NCI-H446 (cell line): ENCODE data around the gene COL28A1.
A peak's percentile ranks its signal among the peaks of the same experiment; 100 is the strongest.
"Not testable (repeated sequence)": the region's sequence is repeated elsewhere in the genome, so short reads cannot be mapped to it uniquely, and the experiment has no call there.

Experiments
- DNase-seq, 2 experiments: peaks; one replicate each; lab custom pipeline; 2025; lab: John Stamatoyannopoulos, UW

Gene COL28A1

DNA sequence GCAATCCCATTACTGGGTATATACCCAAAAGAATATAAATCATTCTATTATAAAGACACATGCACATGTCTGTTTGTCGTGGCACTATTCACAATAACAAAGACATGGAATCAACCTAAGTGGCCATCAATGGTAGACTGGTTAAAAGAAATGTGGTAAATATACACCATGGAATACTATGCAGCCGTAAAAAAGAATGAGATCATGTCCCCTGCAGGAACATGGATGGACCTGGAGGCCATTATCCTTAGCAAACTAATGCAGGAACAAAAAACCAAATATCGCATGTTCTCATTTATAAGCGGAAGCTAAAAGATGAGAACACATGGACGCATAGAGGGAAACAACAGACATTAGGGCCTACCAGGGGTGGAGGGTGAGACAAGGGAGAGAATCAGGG lies 25.9 kb upstream of the COL28A1 start:
- DNase-seq: not testable (repeated sequence)

DNA sequence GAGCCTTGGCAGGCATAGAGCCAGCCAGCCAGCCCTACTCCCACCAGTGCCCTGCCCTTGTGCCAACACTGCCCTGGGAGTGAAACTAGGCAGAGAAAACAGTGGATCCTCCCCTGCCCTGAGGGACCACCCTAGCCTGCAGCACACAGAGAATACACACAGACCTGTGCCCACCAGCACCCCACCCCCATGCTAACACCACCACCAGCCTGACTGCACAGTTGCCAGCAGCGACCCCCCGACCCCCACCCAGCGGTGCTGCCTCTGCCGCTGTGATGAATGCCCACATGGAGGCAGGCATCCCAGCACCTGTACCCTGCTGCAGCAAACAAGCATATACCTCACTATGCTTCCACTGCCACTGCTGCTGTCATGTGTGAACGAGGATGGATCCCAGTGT lies 21.6 kb upstream of the COL28A1 start:
- no peak for DNase-seq

DNA sequence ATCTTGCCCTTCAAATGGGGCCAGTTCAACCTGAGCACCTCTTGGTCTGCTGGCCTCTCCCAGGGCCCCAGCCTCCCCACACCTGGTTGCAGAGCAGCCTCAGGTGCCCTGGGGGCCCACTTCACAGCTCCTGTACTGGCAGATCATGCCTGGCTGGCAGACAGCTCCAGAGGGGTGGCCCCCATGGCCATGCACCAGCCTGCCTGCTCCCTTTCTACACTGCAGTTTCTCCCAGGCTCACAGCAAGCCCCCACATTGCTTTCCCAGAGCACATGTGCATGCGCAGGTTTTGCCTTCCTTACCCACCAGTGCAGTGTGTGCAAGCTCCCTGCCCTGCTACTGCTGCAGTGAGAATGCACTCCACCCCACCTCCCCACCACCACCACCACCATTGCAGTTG lies 21.2 kb upstream of the COL28A1 start:
- DNase-seq: no peak

DNA sequence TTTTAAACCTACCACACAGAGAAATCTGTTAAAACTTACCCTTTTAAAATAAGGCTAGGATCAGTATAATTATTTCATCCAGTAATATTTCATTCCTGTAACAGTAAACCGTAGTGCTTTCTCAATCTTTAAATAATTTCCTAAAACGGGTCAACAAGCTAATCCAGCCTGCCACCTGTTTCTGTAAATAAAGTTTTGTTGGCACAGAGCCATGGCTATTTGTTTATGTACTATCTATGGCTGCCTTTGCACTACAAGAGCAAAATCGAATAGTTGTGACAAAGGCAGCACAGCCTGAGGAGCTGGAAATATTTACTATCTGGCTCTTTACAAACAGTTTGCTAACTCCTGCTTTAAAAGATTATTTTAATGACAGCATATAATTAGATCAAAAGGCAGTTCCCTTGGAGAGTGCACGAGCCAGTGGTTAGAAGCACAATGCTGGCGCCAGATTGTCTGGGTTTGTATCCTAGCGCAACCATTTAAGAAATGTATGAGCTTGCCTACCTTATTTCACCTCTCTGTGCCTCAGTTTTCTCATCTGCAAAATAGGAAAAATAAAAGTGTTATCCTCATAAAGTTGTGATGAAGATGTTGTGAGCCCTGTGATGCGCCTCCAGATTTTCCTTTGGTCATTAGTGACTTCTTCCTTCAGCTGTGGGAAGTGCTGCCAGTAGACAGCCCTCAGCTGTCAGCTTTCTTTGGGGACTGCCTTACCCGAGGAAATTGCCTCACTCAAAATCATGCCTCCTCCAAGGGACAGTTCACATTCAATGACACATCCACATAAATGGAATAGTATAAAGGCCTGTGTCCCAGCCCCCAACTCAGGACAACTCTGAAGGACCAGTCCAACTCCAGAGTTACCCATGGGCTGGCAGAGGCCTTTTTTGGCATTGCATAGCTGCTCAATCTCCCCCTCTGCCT lies 19.2 kb upstream of the COL28A1 start:
- DNase-seq: peak in 1 of 2 experiments; percentile 50

DNA sequence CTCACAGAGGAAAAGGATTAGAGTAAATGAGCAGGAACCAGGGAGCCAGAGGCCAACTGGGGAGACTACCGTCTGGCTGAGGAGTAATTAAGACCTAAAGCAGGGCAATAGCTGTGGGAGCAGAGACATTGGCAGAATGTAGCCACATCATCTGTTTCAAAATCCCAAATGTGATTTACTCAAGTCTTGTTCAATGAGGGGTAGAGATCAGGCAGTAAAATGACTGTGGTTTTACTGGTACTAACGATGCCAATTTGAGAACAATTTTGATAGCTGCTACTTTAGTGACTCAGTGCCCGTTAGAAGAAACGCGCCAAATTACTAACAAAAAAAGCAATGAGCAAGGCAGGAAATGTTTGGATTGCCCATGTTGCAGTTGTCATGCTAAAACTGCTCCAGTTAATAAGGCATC lies 18.4 kb upstream of the COL28A1 start:
- DNase-seq: peak in 1 of 2 experiments; percentile 49

DNA sequence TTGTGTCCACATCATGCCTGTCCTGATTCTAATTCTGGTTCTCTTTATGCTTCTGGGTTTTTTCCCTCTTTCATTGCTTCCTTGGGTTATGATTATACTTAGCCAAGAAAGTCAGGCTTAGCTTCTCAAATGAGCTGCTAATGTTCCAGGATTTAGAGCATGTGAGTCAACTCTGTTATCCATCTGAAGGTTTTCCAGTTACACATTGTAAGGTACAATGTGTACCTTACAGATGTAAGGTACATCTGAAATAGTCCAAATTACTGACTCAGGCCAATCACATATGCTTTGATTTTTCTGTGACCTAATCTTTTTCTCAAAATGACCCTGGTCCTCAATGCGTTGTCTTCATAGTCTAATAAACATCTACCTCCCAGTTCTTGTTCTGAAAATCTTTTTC lies 17.7 kb upstream of the COL28A1 start:
- DNase-seq: no peak

DNA sequence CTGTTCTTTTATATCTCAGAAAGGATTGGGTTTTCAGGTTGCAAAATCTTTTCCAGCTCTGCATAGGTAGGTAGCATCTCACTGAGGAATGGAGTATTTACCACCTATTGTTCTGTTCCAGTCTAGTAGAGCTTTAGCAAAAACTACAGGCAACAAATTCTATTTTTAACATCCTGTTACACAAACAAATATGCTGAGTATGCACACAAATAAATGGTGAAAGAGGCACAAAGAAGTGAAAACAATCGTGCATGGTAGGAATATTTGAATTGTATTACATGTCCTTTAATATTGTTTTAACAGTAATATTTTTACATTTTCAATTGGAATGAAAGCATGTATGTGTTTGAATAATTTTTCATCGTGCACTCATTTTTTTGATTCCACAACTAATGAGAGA lies 16.5 kb upstream of the COL28A1 start:
- no peak for DNase-seq

DNA sequence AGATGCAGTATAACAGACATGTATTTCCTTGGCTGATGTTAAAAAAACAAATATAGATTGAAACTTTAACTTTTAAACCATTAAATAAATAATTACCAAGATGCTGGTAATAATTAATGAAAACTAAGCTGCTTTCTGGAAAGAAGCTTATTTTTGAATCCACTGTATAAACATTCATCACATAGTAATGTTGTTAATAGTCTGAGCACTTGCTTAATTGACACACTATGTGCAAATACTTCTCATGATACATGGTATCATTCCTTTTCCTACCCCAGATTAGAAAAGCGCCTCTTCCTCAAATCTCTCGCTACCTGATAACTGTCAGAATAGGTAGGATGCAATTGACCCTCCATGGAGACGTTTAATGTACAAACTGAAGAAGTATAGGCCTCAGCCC lies 15.0 kb upstream of the COL28A1 start:
- no peak for DNase-seq

DNA sequence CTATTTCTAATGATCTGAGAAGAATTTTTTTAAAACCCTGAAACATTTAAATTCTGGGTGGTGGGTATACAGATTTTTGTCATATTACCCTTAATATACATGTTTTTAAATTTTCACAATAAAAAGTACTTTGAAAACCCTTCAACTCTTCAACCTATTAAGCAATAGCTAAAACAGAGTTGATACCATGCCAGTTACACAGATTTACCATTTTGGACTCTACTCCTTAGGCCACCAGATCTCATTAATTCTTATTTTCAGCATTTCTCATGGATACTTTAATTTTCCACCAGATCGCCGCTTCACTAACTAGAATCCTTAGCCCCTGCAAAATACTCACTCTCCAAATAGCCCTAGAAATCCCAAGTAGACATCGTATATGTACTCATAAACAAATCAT lies 12.7 kb upstream of the COL28A1 start:
- DNase-seq: no peak

DNA sequence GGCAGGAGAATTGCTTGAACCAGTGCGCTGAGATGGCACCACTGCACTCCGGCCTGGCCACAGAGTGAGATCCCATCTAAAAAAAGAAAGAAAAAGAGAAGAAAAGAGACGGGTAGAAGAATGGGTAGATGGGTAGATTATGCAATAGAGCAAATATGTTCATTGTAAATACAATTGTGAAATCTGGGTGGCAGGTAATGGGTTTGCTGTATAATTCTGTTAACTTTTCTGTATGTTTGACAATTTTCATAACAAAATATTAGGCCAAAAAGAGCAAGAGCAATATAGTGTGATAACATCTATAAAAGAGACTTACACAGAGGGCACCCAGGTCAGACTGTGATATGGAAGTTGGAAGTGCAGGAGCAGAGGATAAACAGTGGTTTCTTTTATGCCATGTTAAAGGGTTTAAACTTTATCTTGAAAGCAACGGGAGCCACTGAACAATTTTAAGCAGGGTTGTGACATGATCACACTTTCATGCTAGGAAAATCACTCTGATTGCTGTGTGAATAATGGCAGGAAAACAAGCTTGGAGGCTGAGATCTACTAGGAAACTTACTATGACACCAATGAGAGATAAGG lies 6.7 kb upstream of the COL28A1 start:
- DNase-seq: no peak

DNA sequence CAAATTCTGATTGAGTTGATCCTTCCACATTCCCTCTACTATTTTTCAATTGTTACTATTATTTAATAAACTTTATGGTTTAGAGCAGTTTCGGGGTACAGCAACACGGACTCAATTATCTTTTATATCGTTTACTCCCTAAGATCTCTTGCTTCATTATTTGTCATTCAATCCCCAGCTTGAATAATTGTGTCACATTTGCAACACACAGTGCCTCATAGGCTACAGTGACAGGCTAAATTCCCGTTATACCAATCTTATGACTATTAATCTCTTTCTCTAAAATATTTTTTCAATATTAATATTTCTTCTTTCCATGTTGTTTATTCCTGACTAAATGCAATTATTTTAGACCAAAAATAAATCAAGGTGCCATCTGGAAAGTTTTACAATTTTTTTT lies 4.0 kb upstream of the COL28A1 start:
- no peak for DNase-seq

DNA sequence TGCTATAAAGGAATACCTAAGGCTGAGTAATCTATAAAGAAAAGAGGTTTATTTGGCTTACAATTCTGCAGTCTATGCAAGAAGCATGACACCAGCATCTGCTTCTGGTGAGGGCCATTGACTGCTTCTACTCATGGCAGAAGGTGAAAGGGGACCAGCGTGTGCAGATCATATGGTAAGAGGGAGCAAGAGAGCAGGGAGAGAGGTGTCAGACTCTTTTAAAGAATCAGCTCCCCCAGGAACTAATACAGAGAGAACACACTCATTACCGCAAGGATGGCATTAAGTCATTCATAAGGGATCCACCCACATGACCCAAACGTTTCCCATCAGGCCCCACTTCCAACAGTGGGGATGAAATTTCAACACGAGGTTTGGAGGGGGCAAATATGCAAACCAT lies 3.5 kb upstream of the COL28A1 start:
- no peak for DNase-seq

DNA sequence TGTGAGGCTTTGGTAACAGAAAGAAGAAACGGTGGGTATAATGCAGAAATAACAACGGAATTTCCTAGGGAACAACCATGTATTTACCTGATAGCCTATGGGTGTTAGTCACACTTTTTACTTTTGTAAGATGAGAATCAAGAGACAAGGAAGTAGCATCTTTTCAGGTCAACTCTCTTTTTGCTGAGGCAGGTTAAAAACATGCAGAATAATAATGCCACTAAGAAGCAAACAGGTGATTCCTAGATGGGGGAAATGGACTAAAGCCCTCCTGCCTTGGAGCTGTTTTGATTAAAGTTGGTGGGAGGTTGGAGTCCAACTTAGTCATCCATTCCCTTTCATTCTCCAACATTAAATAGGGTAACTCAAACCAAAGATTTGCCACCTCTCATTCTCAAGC lies 2.0 kb upstream of the COL28A1 start:
- no peak for DNase-seq

DNA sequence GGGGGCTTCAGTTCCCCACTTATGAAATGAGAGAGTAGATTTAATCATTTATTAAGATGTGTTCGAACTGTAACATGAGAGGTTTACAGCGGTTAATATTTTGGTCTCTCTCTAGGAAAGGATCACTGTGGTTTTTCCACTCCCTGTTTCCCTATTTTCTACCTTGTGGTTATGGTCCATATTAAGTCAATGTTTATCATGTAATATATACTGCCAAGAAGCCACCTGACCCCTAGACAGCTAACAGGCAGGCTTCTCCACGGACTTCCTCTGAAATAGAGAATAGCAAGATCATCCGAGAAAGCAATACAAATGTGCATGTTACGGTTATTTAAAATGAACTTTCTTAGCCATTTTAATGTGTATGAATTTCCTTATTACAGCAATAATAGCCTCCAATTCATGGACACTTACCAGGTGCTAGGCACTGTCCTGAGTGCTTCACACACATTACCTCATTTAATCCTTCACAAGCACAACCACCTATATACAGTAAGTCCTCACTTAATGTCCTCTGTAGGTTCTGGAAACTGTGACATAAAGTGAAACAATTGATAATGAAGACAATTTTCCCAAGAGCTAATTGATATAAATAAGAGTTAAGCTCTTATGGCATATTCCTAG lies 835 bp upstream of the COL28A1 start:
- no peak for DNase-seq

DNA sequence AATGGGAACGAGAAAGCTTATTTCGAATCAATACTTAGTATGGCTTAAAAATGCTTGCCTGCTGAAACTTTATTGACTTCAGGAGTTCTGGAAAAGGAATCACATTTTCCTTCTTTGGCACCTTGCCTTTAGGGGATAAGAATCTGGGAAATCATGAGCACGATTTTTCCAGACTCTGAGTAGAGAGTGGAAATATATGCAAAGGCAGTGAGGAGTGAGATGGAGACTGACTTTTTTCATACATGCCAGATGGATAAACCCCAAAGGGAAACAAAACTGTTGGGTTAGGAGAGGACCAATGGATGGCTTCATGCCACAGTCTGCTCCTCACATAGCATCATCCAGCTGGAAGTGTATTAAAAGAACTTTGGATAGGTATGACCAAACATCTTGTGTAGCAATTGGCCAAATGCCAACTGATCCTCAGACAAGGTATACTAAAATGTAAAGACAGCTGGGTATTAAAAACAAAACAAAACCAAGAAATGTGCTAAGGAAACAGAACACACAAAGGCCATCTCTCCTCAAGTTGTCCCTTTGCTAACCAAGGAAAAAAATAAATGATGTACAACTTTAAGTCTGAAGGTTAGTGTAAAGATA lies 1.7 kb downstream of the COL28A1 start:
- peak in 1 of 2 experiments; percentile 15 for DNase-seq

DNA sequence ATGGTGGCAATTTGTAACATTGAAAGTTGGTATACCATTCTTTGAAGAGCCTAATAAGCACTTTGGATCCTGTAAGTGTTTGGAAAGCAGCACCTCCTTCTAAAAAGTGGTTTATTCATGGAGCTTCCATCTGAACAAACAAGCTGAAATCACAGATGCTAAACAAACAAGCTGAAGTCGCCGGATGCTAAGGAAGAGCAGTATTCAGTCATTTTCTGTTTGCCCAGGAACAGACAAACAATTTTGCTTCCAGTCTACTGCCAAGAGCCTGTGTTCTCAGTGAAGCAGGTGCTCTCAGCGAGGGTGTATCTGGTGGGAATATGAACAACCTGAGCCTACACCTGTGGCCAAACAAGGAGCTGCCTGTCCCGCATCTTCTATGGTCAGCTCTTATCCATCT lies 6.3 kb downstream of the COL28A1 start:
- no peak for DNase-seq

DNA sequence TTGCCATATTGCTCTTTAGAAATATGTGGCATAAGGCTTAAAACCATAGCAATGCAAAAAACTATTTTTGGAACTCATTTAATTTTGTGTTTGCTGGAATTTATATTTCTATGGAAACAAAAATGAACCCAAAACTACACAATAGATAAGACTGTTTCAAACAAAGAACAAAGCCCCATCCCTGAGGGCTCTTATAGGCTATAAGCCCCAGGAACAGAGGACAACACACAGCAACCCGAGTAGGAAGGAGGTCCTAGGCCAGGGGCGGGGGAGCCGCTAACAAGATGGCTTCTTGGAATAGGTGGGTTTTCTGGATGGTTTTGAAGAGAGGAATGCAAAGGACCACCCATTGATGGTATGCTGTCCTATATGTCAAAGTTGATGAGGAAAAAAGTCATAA lies 8.6 kb downstream of the COL28A1 start:
- DNase-seq: no peak

DNA sequence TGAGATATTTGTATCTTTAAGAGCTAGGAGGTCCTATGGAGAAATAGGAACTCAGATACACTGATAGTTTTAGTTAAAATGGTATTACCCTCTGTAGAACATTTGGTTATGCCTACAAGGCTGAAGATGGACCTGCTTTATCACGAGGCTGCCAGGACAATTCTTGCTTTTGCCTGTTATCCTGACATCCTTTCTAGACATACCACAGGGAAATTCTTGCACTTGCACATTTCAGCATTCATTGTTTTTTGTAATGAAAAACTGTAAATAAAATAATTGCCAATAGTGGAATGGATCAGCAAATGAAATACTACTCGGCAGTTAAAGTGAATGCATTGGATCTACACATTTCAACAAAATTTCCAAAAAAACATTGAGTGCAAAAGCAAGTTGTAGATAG lies 9.7 kb downstream of the COL28A1 start:
- DNase-seq: no peak

DNA sequence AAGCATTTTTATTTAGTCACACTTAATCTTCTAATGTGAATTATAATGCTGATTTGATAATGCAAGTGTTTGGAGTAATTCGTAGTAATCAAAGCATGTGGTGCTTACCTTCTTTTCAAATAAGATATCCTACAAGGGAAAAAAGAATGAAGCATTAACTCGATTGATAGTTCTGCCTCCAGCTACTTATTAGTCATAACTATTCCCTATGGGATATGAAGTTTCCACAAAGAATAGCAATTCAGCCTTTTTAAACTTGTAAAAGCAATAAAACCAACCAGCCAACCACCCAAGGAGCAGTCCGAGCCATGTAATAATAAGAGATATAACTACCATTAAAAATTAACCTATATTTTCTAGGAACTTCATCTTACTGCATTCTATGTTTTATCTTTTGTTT lies 11.6 kb downstream of the COL28A1 start:
- DNase-seq: no peak

DNA sequence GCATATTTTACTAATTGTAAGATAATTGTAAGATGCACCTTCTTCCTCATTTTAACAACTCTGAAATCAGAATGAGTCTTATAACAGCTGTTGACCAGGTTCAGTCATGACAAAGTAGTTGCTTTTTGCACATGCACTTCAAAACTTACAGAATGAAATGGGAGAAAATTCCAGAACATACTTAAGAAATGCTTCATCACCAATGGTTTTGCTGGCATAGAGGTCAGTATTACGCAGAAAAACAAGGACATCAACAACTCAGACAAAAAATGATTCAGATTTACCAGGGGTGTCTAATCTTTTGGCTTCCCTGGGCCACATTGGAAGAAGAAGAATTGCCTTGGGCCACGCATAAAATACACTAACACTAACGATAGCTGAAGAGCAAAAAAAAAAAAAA lies 13.3 kb downstream of the COL28A1 start:
- DNase-seq: no peak

DNA sequence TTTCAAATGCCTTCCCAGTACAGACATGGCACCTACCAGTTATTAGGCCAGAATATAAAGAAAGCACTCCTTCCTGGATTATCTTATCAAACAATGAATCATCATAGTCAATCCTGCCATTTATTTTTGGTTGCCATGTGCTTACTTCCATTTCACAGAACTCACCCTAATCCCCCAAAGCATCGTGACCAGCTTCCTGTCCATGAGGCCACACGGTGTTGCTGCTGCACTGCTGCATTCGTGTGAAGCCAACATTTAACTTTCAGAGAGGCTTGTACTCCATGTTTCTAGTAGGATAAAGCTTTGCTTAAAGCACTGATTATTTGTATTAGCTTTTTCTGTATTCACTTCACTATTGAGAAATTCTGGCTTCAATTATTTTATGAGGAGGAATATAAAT lies 14.4 kb downstream of the COL28A1 start:
- DNase-seq: no peak

DNA sequence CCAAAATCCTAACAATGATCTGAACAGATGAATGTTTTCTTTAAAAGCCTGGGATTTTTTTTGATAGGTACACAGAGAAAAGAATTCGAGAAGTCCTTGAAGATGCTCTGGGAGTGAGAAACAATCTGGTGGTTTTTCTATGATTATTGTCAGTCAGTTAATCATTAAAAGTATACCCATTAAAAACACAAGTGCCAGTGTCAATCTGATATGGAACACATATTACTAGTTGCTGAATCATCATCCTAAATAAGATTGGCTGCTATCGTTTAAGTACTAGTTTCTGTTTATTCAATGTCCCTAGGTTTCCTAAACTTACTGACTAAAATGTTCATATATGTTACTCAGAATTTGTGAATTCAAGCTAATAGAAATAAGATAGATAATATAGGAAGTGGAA lies 16.1 kb downstream of the COL28A1 start:
- no peak for DNase-seq

DNA sequence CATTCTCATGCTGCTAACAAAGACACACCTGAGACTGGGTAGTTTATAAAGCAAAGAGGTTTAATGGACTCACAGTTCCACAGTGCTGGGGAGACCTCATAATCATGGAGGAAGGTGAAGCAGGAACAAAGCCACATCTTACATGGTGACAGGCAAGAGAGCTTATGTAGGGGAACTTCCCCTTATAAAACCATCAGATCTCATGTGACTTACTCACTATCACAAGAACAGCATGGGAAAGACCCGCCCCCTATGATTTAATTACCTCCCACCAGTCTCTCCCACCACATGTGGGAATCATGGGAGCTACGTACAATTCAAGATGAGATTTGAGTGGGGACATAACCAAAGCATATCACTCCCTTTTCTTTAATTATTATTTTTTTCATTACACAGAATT lies 16.6 kb downstream of the COL28A1 start:
- DNase-seq: no peak
